Peyer's patch (tissue), 4 donors: ENCODE measurements around the gene SPINDOC.

ENCODE experiments used
- POLR2A ChIP-seq, 2 donors: fragments of 450-650 bp; IDR thresholded peaks; one replicate each; pipeline ENCODE4 v1.5.1; 2017; ENCODE audit warnings: antibody characterized with exemption in 2 of 2, mild to moderate bottlenecking in 2 of 2, moderate library complexity in 2 of 2
- TF ChIP-seq, protein P1 (sequence below), 6 experiments: fragments of 450-650 bp in 4 of 6; fragments of 200-600 bp in 2 of 6; sonication (generic) in 1 of 6; IDR thresholded peaks; one replicate each; pipeline ENCODE4 v1.5.1; 2017 to 2019; ENCODE audit warnings: antibody characterized with exemption in 6 of 6, mild to moderate bottlenecking in 3 of 6, moderate library complexity in 1 of 6

DNA sequence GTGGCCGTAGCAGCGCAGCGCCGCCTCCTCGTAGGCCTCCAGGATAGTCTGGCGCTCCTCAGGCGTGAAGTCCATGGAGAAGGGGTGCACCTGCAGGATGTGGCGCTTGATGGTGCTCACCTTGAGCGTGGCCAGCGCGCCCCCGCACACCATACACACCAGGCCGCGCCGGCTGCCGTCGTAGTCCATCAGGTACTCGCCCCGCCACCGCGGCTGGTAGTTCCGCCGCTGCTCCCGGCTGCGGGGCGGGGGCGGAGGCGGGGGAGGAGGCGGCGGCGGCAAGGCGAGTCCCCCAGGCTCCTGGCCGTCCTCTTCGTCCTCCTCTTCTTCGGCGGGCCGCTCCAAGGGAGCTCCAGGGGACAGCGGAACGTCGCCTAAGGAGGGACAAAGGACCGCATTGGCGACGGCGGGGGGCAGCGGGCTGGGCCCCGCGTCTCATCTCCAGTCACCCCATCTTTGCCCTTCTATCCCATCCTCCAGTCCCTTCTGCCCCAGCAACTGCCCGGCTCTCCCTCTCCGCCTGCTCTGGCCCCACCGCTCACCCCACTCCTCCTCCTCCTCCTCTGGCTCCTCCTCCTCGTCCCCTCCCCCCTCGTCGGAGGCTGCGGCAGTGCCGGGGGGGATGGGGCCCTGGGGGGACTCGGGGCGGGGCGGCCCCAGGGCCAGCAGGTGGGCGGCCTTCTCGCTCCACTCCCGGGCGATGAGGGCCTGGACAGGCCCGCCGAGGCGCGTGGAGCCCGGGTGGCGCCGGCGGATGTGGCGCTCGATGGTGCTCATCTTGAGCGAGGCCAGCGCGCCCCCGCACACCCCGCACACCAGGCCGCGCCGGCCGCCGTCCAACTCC, 49.5 kb upstream of the SPINDOC start:
- TF ChIP-seq, protein P1, sequence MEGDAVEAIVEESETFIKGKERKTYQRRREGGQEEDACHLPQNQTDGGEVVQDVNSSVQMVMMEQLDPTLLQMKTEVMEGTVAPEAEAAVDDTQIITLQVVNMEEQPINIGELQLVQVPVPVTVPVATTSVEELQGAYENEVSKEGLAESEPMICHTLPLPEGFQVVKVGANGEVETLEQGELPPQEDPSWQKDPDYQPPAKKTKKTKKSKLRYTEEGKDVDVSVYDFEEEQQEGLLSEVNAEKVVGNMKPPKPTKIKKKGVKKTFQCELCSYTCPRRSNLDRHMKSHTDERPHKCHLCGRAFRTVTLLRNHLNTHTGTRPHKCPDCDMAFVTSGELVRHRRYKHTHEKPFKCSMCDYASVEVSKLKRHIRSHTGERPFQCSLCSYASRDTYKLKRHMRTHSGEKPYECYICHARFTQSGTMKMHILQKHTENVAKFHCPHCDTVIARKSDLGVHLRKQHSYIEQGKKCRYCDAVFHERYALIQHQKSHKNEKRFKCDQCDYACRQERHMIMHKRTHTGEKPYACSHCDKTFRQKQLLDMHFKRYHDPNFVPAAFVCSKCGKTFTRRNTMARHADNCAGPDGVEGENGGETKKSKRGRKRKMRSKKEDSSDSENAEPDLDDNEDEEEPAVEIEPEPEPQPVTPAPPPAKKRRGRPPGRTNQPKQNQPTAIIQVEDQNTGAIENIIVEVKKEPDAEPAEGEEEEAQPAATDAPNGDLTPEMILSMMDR (IDR thresholded peaks at IDR 0.05) = no peak
- no peak for TF ChIP-seq POLR2A (IDR thresholded peaks at IDR 0.05)
